GM18858 (cell line): ENCODE data around the gene FN1.
"Not testable (repeated sequence)": the region's sequence is repeated elsewhere in the genome, so short reads cannot be mapped to it uniquely, and the experiment has no call there.

Source experiments
- ATAC-seq: cut with Tn5 transposase; IDR thresholded peaks from one replicate; pipeline ENCODE4 v1.9.1; 2021; ENCODE audit not compliant: unreplicated experiment

FN1 gene

DNA sequence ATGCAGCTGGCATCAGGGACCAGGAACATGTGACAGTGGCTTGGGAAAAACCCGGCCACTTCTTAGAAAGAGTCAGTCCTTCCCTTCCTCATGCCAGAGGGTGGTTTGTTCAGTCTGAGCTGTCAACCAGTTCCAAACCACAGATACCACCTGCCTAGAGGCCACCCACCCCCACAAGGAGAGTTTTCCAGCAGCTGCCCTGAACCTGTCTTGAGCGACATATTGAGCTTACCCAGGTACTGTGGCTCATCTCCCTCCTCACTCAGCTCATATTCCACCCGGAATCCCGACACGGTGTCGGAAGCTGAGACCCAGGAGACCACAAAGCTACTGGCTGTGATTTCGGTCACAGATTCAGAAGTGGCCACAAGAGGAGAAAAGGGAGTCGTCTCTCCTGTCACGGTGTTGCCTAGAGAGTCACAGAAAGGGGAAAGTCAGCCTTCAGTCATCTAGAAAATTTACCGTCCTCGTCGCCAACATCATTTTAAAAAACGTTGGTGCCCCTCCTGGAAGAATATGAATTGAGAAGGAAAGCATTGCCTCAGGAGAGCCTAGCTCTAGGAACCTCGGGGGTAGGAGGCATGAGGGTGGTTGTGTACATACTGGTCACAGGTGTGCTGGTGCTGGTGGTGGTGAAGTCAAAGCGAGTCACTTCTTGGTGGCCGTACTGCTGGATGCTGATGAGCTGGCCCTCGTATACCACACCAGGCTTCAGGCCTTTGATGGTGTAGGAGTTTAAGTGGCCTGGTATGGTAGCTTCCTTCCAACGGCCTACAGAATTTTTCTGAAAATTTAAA lies 26.3 kb downstream of the FN1 start:
- no peak for ATAC-seq

DNA sequence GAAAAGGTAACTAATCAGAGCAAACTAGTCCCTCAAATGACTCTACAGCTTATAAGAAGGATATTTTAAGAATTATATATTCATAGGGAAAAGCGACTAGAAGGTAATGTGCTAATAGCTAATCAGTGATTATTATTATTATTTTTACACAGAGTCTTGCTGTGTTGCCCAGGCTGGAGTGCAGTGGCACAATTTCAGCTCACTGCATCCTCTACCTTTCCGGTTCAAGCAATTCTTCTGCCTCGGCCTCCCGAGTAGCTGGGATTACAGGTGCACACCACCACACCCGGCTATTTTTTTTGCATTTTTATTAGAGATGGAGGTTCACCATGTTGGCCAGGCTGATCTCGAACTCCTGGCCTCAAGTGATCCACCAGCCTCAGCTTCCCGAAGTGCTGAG lies 27.4 kb downstream of the FN1 start:
- not testable (repeated sequence) for ATAC-seq

DNA sequence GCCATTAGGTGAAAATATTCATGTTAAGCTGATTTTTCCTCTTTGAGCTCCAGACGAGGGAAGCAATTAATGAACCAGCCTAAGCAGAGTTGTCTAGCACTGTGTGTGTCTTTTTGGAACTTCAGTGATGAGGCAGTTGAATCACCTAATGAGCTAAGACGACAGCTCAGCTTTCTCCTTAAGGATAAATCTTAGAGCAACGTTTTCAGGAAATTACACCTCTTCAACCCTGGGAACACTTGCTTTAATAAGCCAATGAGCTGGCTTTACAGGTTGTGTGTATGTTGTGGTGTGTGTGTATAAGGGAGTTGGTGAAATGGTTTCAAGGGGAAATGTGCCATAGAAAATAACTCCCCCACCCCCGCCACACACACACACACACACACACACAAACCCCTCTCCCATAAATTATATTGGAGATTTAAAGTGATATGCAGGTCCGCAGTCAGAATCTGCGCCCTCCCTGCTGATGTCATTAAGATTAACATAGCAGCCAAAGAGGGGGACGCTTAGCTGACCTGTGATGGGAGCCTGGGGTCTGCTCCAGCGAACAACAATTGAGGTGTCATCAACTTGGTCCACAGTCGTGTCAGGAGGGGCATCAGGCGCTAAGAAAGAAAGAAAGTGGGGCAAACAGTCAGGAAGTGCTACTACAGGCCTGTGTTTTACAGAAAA lies 28.1 kb downstream of the FN1 start:
- ATAC-seq, result no peak

DNA sequence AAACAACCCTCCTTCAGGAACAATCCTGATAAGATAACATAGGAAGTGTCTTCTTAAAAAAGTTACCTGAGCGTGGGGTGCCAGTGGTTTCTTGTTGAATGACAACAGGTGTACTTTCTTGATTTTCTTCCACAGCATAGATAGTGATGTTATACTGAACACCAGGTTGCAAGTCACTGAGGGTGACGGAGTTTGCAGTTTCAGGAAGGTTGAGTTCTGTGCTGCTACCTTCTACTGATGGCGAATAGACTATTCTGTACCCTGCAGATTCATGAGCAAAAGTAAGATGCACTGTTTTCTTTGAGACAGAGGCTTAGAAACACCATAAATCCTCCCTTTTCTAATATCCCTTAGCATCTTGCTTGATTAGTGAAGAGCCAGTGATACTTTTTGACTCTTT lies 28.8 kb downstream of the FN1 start:
- no peak for ATAC-seq

DNA sequence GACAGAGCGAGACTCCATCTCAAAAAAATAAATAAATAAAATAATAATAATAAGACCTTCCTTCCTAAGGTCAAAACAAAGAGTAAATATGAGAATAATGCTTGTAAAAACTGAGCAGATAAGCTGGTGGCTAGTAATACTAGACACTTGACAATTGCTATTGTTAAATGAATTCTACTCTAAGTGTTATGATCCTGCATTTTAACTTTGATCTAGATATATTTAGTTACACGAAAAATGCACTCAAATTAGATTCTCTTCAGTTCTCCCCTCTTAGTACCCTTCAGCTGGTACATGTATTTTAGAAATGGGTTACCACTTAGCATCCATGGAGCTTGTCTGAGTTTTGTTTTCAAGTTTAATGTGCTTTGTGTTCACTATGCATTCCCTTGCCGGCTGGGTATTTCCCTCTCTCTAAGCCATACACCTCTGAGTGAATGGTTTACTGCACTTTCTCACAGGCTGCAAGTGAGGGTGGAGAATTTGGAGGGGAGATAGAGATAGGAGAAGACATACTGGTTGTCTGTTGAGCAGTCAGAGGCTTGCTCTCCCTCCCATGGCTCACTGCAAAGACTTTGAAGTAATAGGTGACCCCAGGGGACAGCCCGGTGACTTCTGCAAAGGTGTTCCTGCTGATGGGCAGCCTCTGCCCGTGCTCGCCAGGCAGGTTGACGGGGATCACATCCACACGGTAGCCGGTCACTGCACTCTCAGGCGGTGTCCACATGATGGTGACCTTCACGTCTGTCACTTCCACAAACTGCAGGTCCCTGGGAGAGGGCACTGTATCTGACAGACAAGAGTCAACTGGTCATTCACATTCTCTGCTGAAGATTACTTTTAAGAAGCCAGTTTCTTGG lies 29.9 kb downstream of the FN1 start:
- no peak for ATAC-seq

DNA sequence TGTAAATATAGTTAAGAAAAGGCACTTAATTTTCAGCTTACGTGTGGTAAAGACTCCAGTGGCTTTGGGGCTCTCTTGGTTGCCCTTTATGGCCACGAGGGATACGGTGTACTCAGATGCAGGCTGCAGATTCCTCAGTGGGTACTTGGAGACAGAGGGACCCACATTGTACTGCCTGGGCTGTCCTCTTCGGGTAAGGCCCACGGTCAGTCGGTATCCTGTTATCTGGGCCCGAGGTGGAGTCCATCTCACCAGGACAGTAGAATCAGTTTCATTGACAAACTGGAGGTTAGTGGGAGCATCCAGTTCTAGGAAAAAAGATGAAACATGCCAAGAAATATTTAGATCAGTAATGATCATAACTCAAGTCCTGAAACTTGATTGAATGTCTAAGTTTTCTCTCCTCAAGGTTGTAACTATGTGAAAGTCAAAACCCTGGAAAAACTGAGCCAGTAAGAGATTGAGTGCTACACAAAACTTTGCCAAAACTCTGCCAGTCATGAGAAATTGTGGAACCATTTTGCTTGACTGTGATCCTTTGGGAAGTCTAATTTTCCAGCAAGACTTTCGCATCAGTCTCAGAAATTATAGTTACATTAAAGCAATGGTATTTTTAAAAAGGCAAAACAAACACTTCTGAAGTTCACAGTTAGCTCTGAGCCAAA lies 31.4 kb downstream of the FN1 start:
- no peak for ATAC-seq

DNA sequence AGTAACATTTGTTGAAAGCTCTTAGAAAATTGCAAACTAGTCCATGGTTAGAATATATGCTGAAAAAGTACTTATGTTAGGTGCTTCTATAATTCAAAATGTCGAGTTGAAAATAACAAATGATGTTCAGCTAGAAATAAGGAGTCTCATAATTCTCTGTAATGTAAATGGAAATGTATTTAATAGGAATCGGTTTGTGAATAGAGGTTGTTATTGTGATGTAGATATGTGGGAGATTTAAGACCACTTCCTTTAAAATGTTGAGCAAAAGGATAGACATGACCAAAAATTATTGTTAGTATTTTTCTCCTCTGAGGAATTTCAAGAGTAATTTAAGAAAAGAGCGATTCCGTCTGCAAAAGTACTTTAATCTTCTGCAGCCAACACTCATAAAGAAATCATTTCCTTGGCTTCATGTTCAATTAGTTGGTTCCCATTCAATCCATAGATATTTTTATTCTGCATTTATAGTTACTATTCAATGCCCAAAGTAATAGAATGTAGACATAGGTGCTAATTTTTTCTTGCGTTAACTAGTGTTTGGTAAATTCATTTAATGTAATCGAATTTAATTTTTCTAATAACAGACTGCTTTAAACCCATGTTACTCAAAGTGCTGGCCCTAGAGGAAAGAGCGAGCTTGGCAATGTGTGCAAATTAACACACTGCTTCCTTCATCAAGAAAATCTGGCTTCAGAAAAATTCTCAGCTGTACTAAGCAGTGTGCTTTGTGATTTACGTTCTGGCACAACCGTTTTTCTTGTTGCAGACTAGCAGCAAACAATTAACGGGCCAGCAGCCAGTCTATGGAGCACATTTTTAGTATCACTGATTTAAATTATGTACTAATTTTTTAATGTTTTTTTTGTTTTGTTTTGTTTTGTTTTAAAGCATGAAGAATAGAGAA lies 32.2 kb downstream of the FN1 start:
- ATAC-seq, result no peak

DNA sequence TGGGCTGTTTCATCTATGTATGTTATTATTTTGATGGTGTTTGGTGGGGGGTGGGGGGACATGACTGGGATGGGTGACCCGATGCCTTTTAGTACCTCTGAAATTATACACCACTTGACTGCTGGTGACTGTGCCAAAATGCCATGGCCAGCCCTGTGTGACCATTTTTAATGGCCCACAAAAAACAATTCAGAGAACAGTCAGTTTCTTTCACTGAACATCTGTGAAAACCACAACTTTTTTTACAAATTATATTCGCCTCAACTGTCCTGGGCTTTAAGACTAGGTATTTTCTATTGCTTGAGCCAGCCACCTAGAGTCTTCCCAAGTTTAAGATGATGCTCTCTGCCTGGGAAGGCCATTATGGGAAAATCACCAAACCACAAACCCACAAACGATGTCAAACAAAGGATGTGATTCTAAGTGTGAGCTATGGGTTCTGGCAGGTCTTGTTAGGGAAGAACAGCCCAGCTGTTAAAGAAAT lies 33.9 kb downstream of the FN1 start:
- ATAC-seq, result no peak

DNA sequence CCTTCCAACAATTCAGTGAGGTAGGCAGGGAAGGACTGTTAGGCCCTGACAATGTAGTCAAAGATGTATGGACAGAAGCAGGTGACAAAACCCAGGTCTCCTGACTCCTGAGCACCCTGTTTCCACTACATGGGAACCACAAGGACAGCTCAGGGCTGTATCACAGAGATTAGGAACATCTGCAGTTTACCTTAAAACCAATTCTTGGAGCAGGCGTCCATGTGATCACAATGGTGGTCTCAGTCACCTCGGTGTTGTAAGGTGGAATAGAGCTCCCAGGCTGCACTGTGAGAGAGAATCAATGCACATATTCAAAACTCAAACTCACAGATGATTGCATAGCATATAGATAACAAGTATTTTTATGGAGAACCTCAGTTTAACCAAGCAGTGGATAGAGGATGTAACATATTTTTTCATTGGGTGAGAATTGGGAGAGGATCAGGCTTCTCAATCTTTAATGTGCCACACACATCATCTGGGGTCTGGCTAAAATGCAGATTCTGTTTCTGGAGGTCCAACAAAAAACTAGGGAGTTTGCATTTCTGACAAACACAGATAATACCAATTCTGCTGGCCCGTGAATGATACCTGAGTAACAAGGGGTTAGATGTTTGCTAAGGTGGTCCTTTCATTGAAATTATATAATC lies 36.7 kb downstream of the FN1 start:
- ATAC-seq, result no peak

DNA sequence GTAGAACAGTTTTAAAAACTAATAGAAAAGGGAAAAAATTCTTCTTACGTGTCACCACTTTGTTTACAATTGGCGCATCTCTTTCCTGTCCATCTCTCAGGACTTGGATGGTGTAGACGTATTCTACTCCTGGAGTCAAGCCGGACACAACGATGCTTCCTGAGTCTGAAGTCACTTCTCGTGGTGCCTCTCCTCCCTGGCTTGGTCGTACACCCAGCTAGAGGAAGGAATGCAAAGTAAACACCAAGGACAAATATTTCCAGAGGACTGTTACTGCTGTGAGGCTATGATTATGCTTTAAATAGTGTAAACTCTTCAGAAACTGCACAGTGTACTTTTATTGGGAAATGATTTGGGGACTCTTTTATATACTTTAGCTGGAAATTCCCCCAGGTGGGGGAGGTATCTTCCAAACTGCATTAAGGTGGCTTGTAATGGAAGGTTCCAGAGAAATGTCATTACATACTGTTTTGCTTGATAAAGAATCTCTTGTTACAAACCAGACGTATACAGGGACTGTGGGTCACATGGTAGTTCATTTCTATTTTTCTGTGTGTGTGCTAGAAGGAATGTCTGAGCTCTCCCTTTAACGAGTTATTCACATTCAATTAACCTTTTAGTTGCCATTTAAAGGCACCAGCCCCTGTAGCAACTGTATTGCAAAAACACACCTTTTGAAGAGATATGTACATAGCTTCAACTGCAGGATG lies 38.1 kb downstream of the FN1 start:
- ATAC-seq, result no peak

DNA sequence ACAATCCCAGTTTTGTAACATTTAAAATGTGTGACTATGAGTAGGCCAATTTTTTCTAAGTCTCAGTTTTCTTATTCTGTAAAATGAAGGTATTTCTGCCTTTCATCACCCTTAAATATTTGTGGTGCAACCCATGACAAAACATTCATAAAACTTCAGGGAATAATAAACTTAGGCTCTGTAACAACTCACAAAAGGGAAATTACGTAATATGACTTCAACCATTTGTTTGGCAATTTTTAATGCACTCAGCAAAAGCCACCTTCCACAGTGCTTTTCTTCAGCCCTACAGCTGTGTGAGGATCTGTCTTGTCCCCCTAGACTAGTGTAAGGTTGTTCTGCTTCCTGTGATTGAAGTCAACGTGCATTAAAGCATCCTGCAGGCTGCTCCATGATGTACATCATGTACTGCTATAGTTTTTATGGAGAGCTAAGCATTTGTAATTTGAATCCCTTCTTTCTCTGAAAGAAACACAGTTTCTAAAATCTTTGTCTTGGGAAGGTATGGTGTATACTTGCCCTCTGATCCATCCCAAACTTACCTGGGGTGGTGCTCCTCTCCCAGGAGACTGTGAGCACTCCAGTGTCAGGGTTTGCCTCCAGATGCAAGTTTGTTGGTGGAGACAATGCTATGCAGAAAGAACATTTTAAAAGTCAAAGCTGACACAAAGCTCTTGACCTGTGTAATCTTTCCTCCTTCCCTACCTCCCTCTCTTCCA lies 39.1 kb downstream of the FN1 start:
- no peak for ATAC-seq

DNA sequence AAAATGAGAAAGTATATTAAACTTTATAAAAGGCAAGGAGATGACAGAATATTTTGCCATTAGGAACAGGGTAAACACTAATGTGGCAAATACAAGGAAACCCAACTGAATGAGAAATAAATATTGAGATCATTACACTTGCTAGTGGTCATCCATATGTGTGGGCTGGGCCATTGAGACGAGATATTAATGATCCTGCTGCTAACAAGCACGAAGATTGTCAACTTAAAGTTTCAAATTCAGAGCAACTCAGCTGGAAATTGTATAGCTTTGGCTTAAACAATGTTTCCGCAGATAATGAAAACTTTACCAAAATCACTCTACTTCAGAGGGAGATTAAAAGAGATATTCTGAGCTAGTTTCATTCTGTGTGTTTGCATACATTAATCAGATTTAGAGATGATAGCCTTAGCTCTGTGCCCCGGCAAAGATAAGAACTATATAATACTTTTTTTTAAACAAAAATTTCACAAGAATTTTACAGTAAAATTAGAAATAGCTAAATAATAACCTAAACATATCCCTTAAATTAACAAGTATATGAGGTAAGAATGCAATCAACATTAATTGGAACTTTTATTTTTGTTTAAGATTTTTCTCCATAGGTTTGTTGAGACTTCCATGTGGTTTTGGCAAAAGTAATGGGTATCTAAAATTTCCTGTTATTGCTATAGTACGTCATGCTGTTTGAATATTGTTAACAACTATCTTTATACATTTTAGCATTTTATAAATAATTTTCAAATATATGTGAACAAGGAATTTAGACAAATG lies 40.0 kb downstream of the FN1 start:
- ATAC-seq, result no peak

DNA sequence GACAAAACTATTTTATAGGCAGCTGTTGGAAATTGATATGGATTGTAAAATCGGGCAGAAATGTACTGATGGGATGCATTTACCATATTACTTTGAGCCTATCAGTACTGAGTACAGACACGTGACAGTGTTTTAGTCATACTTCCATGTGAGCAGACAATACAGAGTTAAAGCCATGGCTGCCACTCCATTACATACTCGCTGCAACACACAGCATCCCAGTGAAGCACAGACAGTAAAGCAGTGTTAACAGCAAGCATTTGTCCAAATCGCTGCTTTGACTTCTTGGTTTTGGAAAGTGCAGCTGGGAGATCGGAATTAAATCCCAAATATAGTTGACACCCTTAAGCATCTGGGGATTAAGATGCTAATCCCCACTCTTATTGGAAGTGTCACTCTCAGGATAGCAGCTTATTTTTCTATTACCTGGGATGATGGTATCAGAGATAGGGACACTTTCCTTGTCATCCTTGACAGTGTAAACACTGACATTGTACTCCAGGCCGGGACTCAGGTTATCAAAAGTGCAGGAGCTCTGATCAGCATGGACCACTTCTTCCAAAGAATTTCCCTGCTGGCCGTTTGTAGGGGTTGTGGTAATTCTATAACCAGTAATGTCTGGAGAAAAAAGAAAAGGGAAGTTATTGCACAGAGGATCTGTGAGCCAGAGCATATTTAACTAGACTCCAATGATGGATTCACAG lies 41.6 kb downstream of the FN1 start:
- ATAC-seq, result no peak

DNA sequence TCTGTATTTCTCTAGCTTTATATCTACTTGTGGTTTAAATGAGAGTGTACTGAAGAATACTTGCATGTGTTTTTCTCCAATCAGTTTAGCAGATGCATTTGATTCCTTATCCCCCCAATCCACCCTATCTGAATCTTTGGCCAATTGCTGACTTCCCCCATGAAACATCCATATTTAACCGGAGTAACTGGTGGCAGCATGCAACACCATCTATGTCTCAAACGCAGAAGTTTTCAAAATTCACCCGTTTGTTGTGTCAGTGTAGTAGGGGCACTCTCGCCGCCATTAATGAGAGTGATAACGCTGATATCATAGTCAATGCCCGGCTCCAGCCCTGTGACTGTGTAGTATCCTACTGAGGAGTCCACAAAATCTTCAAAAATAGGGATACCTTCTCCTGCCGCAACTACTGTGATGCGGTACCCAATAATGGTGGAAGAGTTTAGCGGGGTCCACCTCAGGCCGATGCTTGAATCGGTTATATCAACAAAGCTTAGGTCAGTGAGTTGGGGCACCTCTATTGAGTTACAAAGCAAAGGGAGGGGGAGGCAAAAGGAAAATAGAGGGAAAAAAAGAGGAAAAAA lies 43.1 kb downstream of the FN1 start:
- no peak for ATAC-seq

DNA sequence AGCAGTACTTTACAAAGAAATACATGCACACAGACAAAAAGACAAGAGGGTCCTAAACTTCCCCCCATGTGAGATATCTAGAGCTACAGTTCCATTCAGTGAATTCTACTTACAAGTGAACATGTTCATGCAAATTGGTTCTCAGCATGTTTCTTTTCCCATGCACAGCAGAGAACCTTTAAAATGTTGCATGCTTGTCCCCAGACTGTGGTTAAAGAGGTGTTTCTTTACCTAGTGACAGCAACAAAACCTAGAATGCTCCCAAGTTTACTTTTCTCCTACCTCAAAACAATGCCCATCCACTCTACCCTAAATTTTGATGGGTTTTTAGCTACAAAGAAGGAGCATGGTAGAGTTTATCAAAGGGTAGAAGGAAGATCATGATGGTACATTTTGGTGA lies 43.7 kb downstream of the FN1 start:
- ATAC-seq, result no peak

DNA sequence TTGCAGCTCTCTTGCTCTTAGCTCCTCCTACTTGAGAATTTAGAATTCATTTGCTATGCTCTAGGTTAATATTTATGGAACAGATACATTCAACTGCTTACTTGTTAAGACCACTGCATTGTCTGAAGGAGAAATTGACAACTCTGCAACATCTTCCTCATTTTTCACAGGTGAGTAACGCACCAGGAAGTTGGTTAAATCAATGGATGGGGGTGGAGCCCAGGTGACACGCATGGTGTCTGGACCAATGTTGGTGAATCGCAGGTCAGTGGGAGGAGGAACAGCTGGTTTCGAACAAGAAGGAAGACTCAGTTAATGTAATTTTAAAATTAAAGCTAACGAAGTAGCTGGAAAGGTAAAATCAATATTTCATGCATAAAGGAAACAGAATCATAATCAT lies 44.3 kb downstream of the FN1 start:
- no peak for ATAC-seq

DNA sequence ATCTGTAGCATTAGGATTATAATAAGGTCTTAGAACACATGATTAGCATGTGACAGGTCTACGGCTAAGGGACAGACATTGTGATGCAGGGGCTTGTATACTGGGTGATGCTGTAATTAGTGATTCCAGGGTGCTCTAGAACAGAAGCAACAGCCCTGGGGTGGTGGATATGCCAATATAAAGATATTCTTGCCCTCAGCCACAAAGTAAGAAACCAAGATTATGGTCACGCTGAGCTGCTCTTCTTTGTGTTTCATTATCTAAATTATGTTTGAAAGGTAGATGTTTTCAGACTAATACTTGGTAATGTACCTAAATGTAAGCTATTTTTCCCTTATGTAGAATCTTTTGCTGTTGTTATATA lies 45.3 kb downstream of the FN1 start:
- no peak for ATAC-seq
